ENCODE results near the gene CCDC70. TPM values are rescaled to one million over a fixed set of nuclear protein-coding genes. Genes with fewer than 3 reads are reported as not detected.

CCDC70 gene
- total and polyA plus RNA-seq, 4 donors: 0.36 TPM; not detected in 3

DNA sequence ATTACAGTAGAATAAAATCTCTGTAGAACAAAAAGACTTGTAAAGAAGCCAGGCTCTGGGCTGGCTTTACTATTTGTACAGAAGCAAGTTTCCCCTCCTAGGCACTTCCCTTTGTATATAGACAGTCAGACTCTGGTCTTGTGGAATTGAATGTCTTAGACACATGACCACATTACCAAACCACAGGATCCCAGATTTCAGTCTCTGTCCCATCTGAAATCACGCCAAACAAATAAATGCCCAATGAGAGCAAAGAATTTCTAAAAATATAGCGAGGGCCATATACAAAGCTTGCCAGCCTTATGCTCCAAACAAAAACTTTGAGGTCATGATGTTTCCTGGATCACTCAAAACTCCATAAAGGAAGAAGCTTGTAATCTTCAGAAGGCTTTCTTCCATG lies 23.9 kb downstream of the CCDC70 start:
- TF ChIP-seq TAF1 (conservative IDR thresholded peaks at IDR 0.05) (no peak), FOXA2 (IDR thresholded peaks at IDR 0.05) (no peak), HNF4A (conservative IDR thresholded peaks at IDR 0.05) (no peak), NR2F2 (IDR thresholded peaks at IDR 0.05) (no peak), GABPA (IDR thresholded peaks at IDR 0.05 in 1 of 2, conservative IDR thresholded peaks at IDR 0.05 in 1 of 2) (no peak), EGR1 (IDR thresholded peaks at IDR 0.05; ENCODE audit: low read depth in 2 of 2) (no peak), RAD21 (IDR thresholded peaks at IDR 0.05) (no peak), RXRA (IDR thresholded peaks at IDR 0.05) (no peak), JUND (IDR thresholded peaks at IDR 0.05) (no peak), YY1 (IDR thresholded peaks at IDR 0.05) (no peak), HNF4G (IDR thresholded peaks at IDR 0.05) (no peak), FOXA1 (IDR thresholded peaks at IDR 0.05) (no peak)
- TF ChIP-seq, protein P1, sequence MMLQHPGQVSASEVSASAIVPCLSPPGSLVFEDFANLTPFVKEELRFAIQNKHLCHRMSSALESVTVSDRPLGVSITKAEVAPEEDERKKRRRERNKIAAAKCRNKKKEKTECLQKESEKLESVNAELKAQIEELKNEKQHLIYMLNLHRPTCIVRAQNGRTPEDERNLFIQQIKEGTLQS (IDR thresholded peaks at IDR 0.05): no peak
- TF ChIP-seq, protein P2, sequence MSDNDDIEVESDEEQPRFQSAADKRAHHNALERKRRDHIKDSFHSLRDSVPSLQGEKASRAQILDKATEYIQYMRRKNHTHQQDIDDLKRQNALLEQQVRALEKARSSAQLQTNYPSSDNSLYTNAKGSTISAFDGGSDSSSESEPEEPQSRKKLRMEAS (IDR thresholded peaks at IDR 0.05): no peak
- TF ChIP-seq, protein P3, sequence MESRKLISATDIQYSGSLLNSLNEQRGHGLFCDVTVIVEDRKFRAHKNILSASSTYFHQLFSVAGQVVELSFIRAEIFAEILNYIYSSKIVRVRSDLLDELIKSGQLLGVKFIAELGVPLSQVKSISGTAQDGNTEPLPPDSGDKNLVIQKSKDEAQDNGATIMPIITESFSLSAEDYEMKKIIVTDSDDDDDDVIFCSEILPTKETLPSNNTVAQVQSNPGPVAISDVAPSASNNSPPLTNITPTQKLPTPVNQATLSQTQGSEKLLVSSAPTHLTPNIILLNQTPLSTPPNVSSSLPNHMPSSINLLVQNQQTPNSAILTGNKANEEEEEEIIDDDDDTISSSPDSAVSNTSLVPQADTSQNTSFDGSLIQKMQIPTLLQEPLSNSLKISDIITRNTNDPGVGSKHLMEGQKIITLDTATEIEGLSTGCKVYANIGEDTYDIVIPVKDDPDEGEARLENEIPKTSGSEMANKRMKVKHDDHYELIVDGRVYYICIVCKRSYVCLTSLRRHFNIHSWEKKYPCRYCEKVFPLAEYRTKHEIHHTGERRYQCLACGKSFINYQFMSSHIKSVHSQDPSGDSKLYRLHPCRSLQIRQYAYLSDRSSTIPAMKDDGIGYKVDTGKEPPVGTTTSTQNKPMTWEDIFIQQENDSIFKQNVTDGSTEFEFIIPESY (IDR thresholded peaks at IDR 0.05): no peak
- TF ChIP-seq, protein P4, sequence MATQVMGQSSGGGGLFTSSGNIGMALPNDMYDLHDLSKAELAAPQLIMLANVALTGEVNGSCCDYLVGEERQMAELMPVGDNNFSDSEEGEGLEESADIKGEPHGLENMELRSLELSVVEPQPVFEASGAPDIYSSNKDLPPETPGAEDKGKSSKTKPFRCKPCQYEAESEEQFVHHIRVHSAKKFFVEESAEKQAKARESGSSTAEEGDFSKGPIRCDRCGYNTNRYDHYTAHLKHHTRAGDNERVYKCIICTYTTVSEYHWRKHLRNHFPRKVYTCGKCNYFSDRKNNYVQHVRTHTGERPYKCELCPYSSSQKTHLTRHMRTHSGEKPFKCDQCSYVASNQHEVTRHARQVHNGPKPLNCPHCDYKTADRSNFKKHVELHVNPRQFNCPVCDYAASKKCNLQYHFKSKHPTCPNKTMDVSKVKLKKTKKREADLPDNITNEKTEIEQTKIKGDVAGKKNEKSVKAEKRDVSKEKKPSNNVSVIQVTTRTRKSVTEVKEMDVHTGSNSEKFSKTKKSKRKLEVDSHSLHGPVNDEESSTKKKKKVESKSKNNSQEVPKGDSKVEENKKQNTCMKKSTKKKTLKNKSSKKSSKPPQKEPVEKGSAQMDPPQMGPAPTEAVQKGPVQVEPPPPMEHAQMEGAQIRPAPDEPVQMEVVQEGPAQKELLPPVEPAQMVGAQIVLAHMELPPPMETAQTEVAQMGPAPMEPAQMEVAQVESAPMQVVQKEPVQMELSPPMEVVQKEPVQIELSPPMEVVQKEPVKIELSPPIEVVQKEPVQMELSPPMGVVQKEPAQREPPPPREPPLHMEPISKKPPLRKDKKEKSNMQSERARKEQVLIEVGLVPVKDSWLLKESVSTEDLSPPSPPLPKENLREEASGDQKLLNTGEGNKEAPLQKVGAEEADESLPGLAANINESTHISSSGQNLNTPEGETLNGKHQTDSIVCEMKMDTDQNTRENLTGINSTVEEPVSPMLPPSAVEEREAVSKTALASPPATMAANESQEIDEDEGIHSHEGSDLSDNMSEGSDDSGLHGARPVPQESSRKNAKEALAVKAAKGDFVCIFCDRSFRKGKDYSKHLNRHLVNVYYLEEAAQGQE (IDR thresholded peaks at IDR 0.05): no peak
- TF ChIP-seq, protein P5, sequence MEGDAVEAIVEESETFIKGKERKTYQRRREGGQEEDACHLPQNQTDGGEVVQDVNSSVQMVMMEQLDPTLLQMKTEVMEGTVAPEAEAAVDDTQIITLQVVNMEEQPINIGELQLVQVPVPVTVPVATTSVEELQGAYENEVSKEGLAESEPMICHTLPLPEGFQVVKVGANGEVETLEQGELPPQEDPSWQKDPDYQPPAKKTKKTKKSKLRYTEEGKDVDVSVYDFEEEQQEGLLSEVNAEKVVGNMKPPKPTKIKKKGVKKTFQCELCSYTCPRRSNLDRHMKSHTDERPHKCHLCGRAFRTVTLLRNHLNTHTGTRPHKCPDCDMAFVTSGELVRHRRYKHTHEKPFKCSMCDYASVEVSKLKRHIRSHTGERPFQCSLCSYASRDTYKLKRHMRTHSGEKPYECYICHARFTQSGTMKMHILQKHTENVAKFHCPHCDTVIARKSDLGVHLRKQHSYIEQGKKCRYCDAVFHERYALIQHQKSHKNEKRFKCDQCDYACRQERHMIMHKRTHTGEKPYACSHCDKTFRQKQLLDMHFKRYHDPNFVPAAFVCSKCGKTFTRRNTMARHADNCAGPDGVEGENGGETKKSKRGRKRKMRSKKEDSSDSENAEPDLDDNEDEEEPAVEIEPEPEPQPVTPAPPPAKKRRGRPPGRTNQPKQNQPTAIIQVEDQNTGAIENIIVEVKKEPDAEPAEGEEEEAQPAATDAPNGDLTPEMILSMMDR (IDR thresholded peaks at IDR 0.05; ENCODE audit: low read depth, low read length, missing input control): no peak
- peaks cover 0 to 1% (median 0%) of the 10 kb centered on the region in 4 donors for H3K9me3 ChIP-seq (ENCODE audit: control insufficient read depth in 4 of 4, low read length in 3 of 4)
- no peak overlapping the region for H3K27ac ChIP-seq (ENCODE audit: low read depth in 1 of 2, low read length in 2 of 2)
- no peak for DNase-seq (ENCODE audit: low spot score)
- H3K4me1 ChIP-seq (ENCODE audit: control insufficient read depth in 4 of 4, insufficient read depth in 4 of 4, low read length in 3 of 4): no peaks in the 10 kb centered on the region
- no peak overlapping the region for H3K9ac ChIP-seq (ENCODE audit: low read depth in 1 of 2, low read length in 2 of 2)
- no peaks in the 10 kb centered on the region for H3K27me3 ChIP-seq (ENCODE audit: control insufficient read depth in 4 of 4, insufficient read depth in 4 of 4, low read length in 3 of 4)
- peaks cover 0 to 2% (median 0%) of the 10 kb centered on the region in 4 donors for H3K36me3 ChIP-seq (ENCODE audit: control insufficient read depth in 4 of 4, insufficient read depth in 3 of 4, low read depth in 1 of 4, low read length in 3 of 4)
- WGBS: 94% methylated on average over 2 of the region's 2 CpGs
- H3K4me3 ChIP-seq (ENCODE audit: low read depth in 1 of 3, low read length in 3 of 3): no peak overlapping the region

Data from liver (tissue), 9 donors.